Measurements from ENCODE around the gene OR9A2. TPM values are rescaled to one million over a fixed set of nuclear protein-coding genes. Genes with fewer than 3 reads are reported as not detected.

Gene OR9A2
- total and polyA plus RNA-seq, 12 donors: 0.25 TPM; not detected in 11

- no peak for ATAC-seq
- peaks cover 0 to 4% (median 0%) of the 10 kb centered on the region in 11 donors for H3K9me3 ChIP-seq
- TF ChIP-seq CTCF (IDR thresholded peaks at IDR 0.05): no peak
- WGBS, 2 donors: 90 to 92% methylated on average over 4 of the region's 4 CpGs
- H3K4me3 ChIP-seq: no peak within 1 kb of the TSS
- intact Hi-C loops (cut with DNase I): no loop called here
- DNase-seq: no peak
- peak within 1 kb of the TSS in 7 of 10 donors; percentile 10 to 83 (median 72) for H3K27ac ChIP-seq
- H3K27me3 ChIP-seq: no peaks in the 10 kb centered on the region
- H3K36me3 ChIP-seq: no peaks in the 10 kb centered on the region
- peaks cover 0 to 35% (median 12%) of the 10 kb centered on the region in 9 donors for H3K4me1 ChIP-seq
Measured at GRCh38 chr7:143052041-143052440, 25.1 kb upstream of the OR9A2 start, which contains the start of gene OR6V1. Gene OR6V1, plus strand, starts transcription at chr7:143052341. Its CDS starts 0 bp downstream, at chr7:143052341.

- Histone ChIP-seq H3K9me3 (peaks cover 0 to 4% (median 0%) of the 10 kb centered on the region in 11 donors), H3K4me1 (peaks cover 0 to 45% (median 14%) of the 10 kb centered on the region in 9 donors), H3K4me3 (no peak overlapping the region), H3K36me3 (no peaks in the 10 kb centered on the region), H3K27me3 (no peaks in the 10 kb centered on the region), H3K27ac (peak overlapping the region in 7 of 10 donors; percentile 10 to 83 (median 72))
- ATAC-seq (peak in 1 of 8 donors; percentile 15), DNase-seq (no peak)
- WGBS, 2 donors: 63 to 64% methylated on average over 9 of the region's 9 CpGs
- intact Hi-C loops (cut with DNase I): no loop called here
- TF ChIP-seq CTCF (IDR thresholded peaks at IDR 0.05): no peak
Measured at GRCh38 chr7:143050931-143051330, 24.0 kb upstream of the OR9A2 start.

- no peak for TF ChIP-seq CTCF (IDR thresholded peaks at IDR 0.05)
- Histone ChIP-seq H3K36me3 (no peaks in the 10 kb centered on the region), H3K9me3 (no peaks in the 10 kb centered on the region), H3K27me3 (no peaks in the 10 kb centered on the region), H3K4me3 (no peak overlapping the region), H3K4me1 (peaks cover 0 to 45% (median 14%) of the 10 kb centered on the region in 9 donors), H3K27ac (peak overlapping the region; percentile 35 to 84 (median 72))
- 17 to 26% methylated on average over 4 of the region's 4 CpGs for WGBS, 2 donors
- peak; percentile 57 to 89 (median 81) for ATAC-seq
- DNase-seq: peak; percentile 21 to 72
- intact Hi-C loops (cut with DNase I): no loop called here
Measured at GRCh38 chr7:143049362-143049761, 22.4 kb upstream of the OR9A2 start.

- ATAC-seq (no peak), DNase-seq (no peak)
- H3K27ac ChIP-seq: peak overlapping the region; percentile 35 to 84 (median 72)
- H3K9me3 ChIP-seq: no peaks in the 10 kb centered on the region
- H3K27me3 ChIP-seq: no peaks in the 10 kb centered on the region
- no peak for TF ChIP-seq CTCF (IDR thresholded peaks at IDR 0.05)
- H3K4me1 ChIP-seq: peaks cover 0 to 45% (median 14%) of the 10 kb centered on the region in 9 donors
- no peaks in the 10 kb centered on the region for H3K36me3 ChIP-seq
- intact Hi-C loops (cut with DNase I): no loop called here
- no peak overlapping the region for H3K4me3 ChIP-seq
Measured at GRCh38 chr7:143048827-143049226, 21.9 kb upstream of the OR9A2 start.

Data from heart right ventricle (tissue), 16 donors.